Neural cell (in vitro differentiated cells): ENCODE results near the gene NPAS3. TPM values are rescaled to one million over a fixed set of nuclear protein-coding genes. Genes with fewer than 3 reads are reported as not detected.

ENCODE experiments used
- H2AFZ ChIP-seq: fragments of 200-600, 300-800 bp; sonication (generic), shearing (Covaris generic); 2 replicates; pipeline ENCODE4 v1.6.0; 2014; ENCODE audit warnings: low read depth, mild to moderate bottlenecking, antibody characterized with exemption, low read length, moderate library complexity
- H3F3A ChIP-seq: fragments of 200-600 bp; shearing (Covaris generic); 2 replicates; pipeline ENCODE4 v1.6.1; 2016; ENCODE audit warnings: mild to moderate bottlenecking, moderate library complexity, mixed read lengths, antibody characterized with exemption, low read length; ENCODE audit not compliant: insufficient read depth, poor library complexity, severe bottlenecking
- H3K27ac ChIP-seq: fragments of 200-600, 300-800 bp; sonication (generic), shearing (Covaris generic); 2 replicates; pipeline ENCODE4 v1.5.1; 2014; ENCODE audit warnings: mild to moderate bottlenecking, low read length, moderate library complexity
- H3K27me3 ChIP-seq: fragments of 300-800, 200-600 bp; sonication (generic), shearing (Covaris generic); 2 replicates; pipeline ENCODE4 v1.6.0; 2014; ENCODE audit warnings: mild to moderate bottlenecking, low read depth, low read length, moderate library complexity; ENCODE audit not compliant: insufficient read depth
- H3K36me3 ChIP-seq: fragments of 300-800, 200-600 bp; sonication (generic), shearing (Covaris generic); 2 replicates; pipeline ENCODE4 v1.5.1; 2014; ENCODE audit warnings: mild to moderate bottlenecking, antibody characterized with exemption, low read length, moderate library complexity; ENCODE audit not compliant: insufficient read depth
- H3K4me2 ChIP-seq: fragments of 300-800, 200-600 bp; sonication (generic), shearing (Covaris generic); 2 replicates; pipeline ENCODE4 v1.6.0; 2014; ENCODE audit warnings: mild to moderate bottlenecking, low read length
- H3K4me3 ChIP-seq: fragments of 300-800, 200-600 bp; sonication (generic), shearing (Covaris generic); 2 replicates; pipeline ENCODE4 v1.5.1; 2014; ENCODE audit warnings: mild to moderate bottlenecking, low read length, moderate library complexity
- H3K79me2 ChIP-seq: fragments of 200-600 bp; shearing (Covaris generic); replicated peaks from 2 replicates; pipeline ENCODE4 v1.6.0; 2014; ENCODE audit warnings: mild to moderate bottlenecking, low read length, moderate library complexity; ENCODE audit not compliant: insufficient read depth
- H3K9ac ChIP-seq: fragments of 300-800, 200-600 bp; sonication (generic), shearing (Covaris generic); 2 replicates; pipeline ENCODE4 v1.6.1; 2016; ENCODE audit warnings: mild to moderate bottlenecking, low read length, mixed read lengths
- H3K9me2 ChIP-seq: fragments of 200-600 bp; shearing (Covaris generic); 2 replicates; pipeline ENCODE4 v1.6.1; 2016; ENCODE audit warnings: mild to moderate bottlenecking, low read length, mixed read lengths; ENCODE audit not compliant: insufficient read depth
- H3K9me3 ChIP-seq: fragments of 200-600, 300-800 bp; sonication (generic), shearing (Covaris generic); 2 replicates; pipeline ENCODE4 v1.6.1; 2016; ENCODE audit warnings: mild to moderate bottlenecking, mixed run types, low read length, moderate library complexity, mixed read lengths
- H4K20me1 ChIP-seq: fragments of 200-600 bp; shearing (Covaris generic); 2 replicates; pipeline ENCODE4 v1.6.1; 2016; ENCODE audit warnings: mild to moderate bottlenecking, mixed run types; ENCODE audit not compliant: insufficient read depth
- CTCF ChIP-seq: fragments of 450-650 bp; IDR thresholded peaks from 2 replicates; pipeline ENCODE4 v1.5.1; 2014; ENCODE audit warnings: antibody characterized with exemption, mild to moderate bottlenecking, moderate library complexity; ENCODE audit not compliant: poor library complexity, severe bottlenecking
- EP300 ChIP-seq: fragments of 450-650 bp; conservative IDR thresholded peaks from 2 replicates; pipeline ENCODE4 v1.6.1; 2014; ENCODE audit warnings: antibody characterized with exemption, mild to moderate bottlenecking, moderate library complexity; ENCODE audit not compliant: poor library complexity, severe bottlenecking
- EZH2 ChIP-seq: fragments of 200-600, 300-800 bp; shearing (Covaris generic), sonication (generic); IDR thresholded peaks from 2 replicates; pipeline ENCODE4 v1.6.1; 2014; ENCODE audit warnings: antibody characterized with exemption, low read length, borderline replicate concordance, mild to moderate bottlenecking; ENCODE audit not compliant: insufficient read depth, poor library complexity, severe bottlenecking
- MXI1 ChIP-seq: fragments of 450-650 bp; conservative IDR thresholded peaks from 2 replicates; pipeline ENCODE4 v1.6.1; 2014; ENCODE audit warnings: antibody characterized with exemption, mild to moderate bottlenecking; ENCODE audit not compliant: poor library complexity, severe bottlenecking
- POLR2AphosphoS5 ChIP-seq: IDR thresholded peaks from 2 replicates; pipeline ENCODE4 v1.6.1; 2012
- RAD21 ChIP-seq: fragments of 450-650 bp; conservative IDR thresholded peaks from 2 replicates; pipeline ENCODE4 v1.6.1; 2014; ENCODE audit warnings: antibody characterized with exemption, mild to moderate bottlenecking, moderate library complexity
- SMC3 ChIP-seq: fragments of 450-650 bp; conservative IDR thresholded peaks from 2 replicates; pipeline ENCODE4 v1.6.1; 2014; ENCODE audit warnings: antibody characterized with exemption, mild to moderate bottlenecking, moderate library complexity; ENCODE audit not compliant: poor library complexity
- TAF1 ChIP-seq: IDR thresholded peaks from 2 replicates; pipeline ENCODE4 v1.6.1; 2012; ENCODE audit warnings: low read depth
- polyA plus RNA-seq: library from polyadenylated mRNA; depleted of rRNA; stranded (reverse); fragments of >200 nt; gene quantifications from 2 replicates; pipeline ENCODE4 v1.2.3, GENCODE V29; 2014
- TF ChIP-seq, protein P1 (sequence below): IDR thresholded peaks from 2 replicates; pipeline ENCODE4 v1.6.1; 2012; ENCODE audit warnings: borderline replicate concordance

Gene NPAS3
- polyA plus RNA-seq, 1 donor from 2014 or later: 1.3 TPM

DNA sequence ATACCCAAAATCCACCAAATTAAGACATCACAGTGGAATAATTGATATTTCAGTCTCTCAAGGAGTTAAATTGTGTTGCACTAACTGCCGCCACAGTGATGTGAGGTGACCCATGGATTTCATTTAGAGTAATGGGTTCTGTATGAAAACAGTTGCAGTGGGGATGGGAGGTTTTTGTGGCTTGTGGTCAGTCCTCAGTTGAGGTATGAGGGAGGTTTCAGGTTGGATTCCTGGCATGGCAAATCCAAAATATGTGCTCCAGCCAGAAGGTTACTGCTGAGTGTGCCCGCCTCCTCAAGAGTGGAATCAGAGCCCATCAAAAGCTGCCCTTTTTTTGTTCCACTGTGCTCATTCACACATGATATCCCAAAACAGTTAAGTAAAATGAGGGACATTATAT is 525.1 kb downstream of the NPAS3 start:
- TF ChIP-seq MXI1 (no peak), POLR2AphosphoS5 (no peak), SMC3 (no peak), EZH2 (no peak), RAD21 (no peak), EP300 (no peak), CTCF (no peak), TAF1 (no peak)
- TF ChIP-seq, protein P1, sequence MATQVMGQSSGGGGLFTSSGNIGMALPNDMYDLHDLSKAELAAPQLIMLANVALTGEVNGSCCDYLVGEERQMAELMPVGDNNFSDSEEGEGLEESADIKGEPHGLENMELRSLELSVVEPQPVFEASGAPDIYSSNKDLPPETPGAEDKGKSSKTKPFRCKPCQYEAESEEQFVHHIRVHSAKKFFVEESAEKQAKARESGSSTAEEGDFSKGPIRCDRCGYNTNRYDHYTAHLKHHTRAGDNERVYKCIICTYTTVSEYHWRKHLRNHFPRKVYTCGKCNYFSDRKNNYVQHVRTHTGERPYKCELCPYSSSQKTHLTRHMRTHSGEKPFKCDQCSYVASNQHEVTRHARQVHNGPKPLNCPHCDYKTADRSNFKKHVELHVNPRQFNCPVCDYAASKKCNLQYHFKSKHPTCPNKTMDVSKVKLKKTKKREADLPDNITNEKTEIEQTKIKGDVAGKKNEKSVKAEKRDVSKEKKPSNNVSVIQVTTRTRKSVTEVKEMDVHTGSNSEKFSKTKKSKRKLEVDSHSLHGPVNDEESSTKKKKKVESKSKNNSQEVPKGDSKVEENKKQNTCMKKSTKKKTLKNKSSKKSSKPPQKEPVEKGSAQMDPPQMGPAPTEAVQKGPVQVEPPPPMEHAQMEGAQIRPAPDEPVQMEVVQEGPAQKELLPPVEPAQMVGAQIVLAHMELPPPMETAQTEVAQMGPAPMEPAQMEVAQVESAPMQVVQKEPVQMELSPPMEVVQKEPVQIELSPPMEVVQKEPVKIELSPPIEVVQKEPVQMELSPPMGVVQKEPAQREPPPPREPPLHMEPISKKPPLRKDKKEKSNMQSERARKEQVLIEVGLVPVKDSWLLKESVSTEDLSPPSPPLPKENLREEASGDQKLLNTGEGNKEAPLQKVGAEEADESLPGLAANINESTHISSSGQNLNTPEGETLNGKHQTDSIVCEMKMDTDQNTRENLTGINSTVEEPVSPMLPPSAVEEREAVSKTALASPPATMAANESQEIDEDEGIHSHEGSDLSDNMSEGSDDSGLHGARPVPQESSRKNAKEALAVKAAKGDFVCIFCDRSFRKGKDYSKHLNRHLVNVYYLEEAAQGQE: no peak
- Histone ChIP-seq H3K27ac (no peak overlapping the region), H3K27me3 (no peaks in the 10 kb centered on the region), H3K36me3 (no peaks in the 10 kb centered on the region), H2AFZ (no peak overlapping the region), H3K9me2 (no peaks in the 10 kb centered on the region), H3K79me2 (no peaks in the 10 kb centered on the region), H4K20me1 (no peaks in the 10 kb centered on the region), H3F3A (no peaks in the 10 kb centered on the region), H3K4me2 (no peak overlapping the region), H3K9ac (no peak overlapping the region), H3K9me3 (no peaks in the 10 kb centered on the region), H3K4me3 (no peak overlapping the region)

DNA sequence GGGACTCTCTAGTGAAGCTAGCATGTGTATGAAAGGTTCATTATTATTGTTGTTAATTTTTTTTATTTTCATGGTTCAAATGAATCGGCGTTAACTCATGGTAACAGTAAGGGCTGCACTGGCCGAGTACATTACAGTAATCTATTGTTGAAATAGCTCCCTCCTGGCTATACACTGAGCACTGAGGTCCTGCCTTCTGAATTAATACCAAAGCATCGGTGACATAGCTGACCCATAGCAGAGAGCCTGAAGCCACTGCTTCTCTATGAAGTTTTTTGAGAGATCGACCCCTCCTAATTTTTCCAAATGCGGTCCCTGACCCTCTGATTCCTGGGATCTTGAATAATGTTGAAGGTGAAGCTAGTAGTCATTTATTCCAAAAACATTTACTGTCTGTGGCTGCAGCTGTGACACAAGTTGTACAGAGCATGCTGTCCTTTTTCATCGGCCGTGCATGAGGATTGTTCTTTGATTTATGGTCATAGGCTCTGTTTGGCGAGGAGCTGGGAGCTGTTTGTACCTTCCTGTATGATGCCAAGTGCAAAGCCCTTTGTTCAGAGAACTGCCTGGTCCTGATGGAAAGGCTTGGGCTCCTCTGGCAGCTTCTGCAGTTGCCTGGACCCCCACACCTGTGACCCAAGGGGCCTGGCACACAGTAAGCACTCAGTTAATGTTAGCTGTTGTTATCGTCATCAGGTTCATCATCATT is 525.7 kb downstream of the NPAS3 start:
- no peak overlapping the region for H2AFZ ChIP-seq
- TF ChIP-seq EZH2 (no peak), TAF1 (no peak), EP300 (no peak), POLR2AphosphoS5 (no peak), MXI1 (no peak), CTCF (no peak), SMC3 (no peak), RAD21 (no peak)
- TF ChIP-seq, protein P1: no peak
- no peaks in the 10 kb centered on the region for H3K9me3 ChIP-seq
- H3K27me3 ChIP-seq: no peaks in the 10 kb centered on the region
- H3K9ac ChIP-seq: no peak overlapping the region
- H3K9me2 ChIP-seq: no peaks in the 10 kb centered on the region
- no peak overlapping the region for H3K4me3 ChIP-seq
- H3K79me2 ChIP-seq: no peaks in the 10 kb centered on the region
- H3F3A ChIP-seq: no peaks in the 10 kb centered on the region
- H3K36me3 ChIP-seq: no peaks in the 10 kb centered on the region
- H3K27ac ChIP-seq: no peak overlapping the region
- no peaks in the 10 kb centered on the region for H4K20me1 ChIP-seq
- no peak overlapping the region for H3K4me2 ChIP-seq
